Suprapubic skin (tissue), 4 donors: ENCODE measurements around the gene FOXK1. TPM values are rescaled to one million over a fixed set of nuclear protein-coding genes. Genes with fewer than 3 reads are reported as not detected.

ENCODE experiments used
- DNase-seq, 2 donors: peaks; one replicate each; pipeline ENCODE4 v3.0.0-alpha.2; 2019; ENCODE audit warnings: low spot score in 2 of 2
- H3K27ac ChIP-seq: fragments of 200-600 bp; sonication (generic); one replicate; pipeline ENCODE4 v1.5.1; 2019
- H3K27me3 ChIP-seq: fragments of 200-600 bp; sonication (generic); one replicate; pipeline ENCODE4 v1.5.1; 2019
- H3K36me3 ChIP-seq: fragments of 200-600 bp; sonication (generic); one replicate; pipeline ENCODE4 v1.5.1; 2019
- H3K4me1 ChIP-seq: fragments of 200-600 bp; sonication (generic); one replicate; pipeline ENCODE4 v1.5.1; 2019
- H3K4me3 ChIP-seq: fragments of 200-600 bp; sonication (generic); one replicate; pipeline ENCODE4 v1.5.1; 2019; ENCODE audit warnings: mild to moderate bottlenecking
- H3K9me3 ChIP-seq: fragments of 200-600 bp; sonication (generic); one replicate; pipeline ENCODE4 v1.5.1; 2019
- CTCF ChIP-seq, 2 donors: fragments of 200-600 bp in 1 of 2; fragments of 450-650 bp in 1 of 2; sonication (generic) in 1 of 2; IDR thresholded peaks; one replicate each; pipeline ENCODE4 v1.5.1; 2016 to 2019; ENCODE audit warnings: antibody characterized with exemption in 2 of 2, mild to moderate bottlenecking in 1 of 2, moderate library complexity in 1 of 2
- EP300 ChIP-seq: sonication (generic); formaldehyde crosslinking; IDR thresholded peaks from one replicate; pipeline ENCODE4 v1.6.1; 2017; ENCODE audit warnings: antibody characterized with exemption
- POLR2A ChIP-seq, 2 donors: fragments of 450-650 bp; IDR thresholded peaks; one replicate each; pipeline ENCODE4 v1.6.1; 2017; ENCODE audit warnings: antibody characterized with exemption in 2 of 2, mild to moderate bottlenecking in 2 of 2, moderate library complexity in 2 of 2
- POLR2AphosphoS5 ChIP-seq, 3 donors: sonication (generic); formaldehyde crosslinking; IDR thresholded peaks; one replicate each; pipeline ENCODE4 v1.6.1; 2017; ENCODE audit warnings: antibody characterized with exemption in 3 of 3
- WGBS: methylation state at CpG from one replicate; pipeline ENCODE4 v1.1.5; 2018; 5-methylcytosine and 5-hydroxymethylcytosine counted together
- total RNA-seq, 4 donors: library from RNA; depleted of rRNA; stranded (reverse); fragments of >200 nt; gene quantifications; one replicate each; pipeline ENCODE4 v1.1.0, GENCODE V29; 2016

Gene FOXK1
- total RNA-seq, 4 donors from 2014 or later, result 37.5 to 68.5 (median 46.6) TPM

- 85% methylated on average over 8 of the region's 8 CpGs for WGBS
- no peaks in the 10 kb centered on the region for H3K9me3 ChIP-seq
- H3K27me3 ChIP-seq, result peaks cover 11% of the 10 kb centered on the region
- DNase-seq, result no peak
- no peaks in the 10 kb centered on the region for H3K36me3 ChIP-seq
- H3K27ac ChIP-seq, result no peak overlapping the region
- TF ChIP-seq CTCF (IDR thresholded peaks at IDR 0.05) (no peak), POLR2AphosphoS5 (IDR thresholded peaks at IDR 0.05) (no peak), POLR2A (IDR thresholded peaks at IDR 0.05) (no peak), EP300 (no peak)
- peaks cover 3% of the 10 kb centered on the region for H3K4me1 ChIP-seq
- H3K4me3 ChIP-seq, result no peak overlapping the region
Measured at GRCh38 chr7:4805984-4806300, 123.8 kb downstream of the FOXK1 start.

GRCh38 chr7:4806983-4807597 lies 125.0 kb downstream of the FOXK1 start:
- DNase-seq, result peak in 1 of 2 donors; percentile 65
- Histone ChIP-seq H3K36me3 (no peaks in the 10 kb centered on the region), H3K4me3 (no peak overlapping the region), H3K27ac (no peak overlapping the region), H3K9me3 (no peaks in the 10 kb centered on the region), H3K27me3 (peaks cover 11% of the 10 kb centered on the region), H3K4me1 (peaks cover 3% of the 10 kb centered on the region)
- no peak for TF ChIP-seq CTCF (IDR thresholded peaks at IDR 0.05)
- no peak for TF ChIP-seq POLR2A (IDR thresholded peaks at IDR 0.05)
- no peak for TF ChIP-seq POLR2AphosphoS5 (IDR thresholded peaks at IDR 0.05)
- no peak for TF ChIP-seq EP300
- WGBS, result 66% methylated on average over 14 of the region's 17 CpGs

GRCh38 chr7:4807598-4808016 lies 125.5 kb downstream of the FOXK1 start:
- TF ChIP-seq POLR2A (IDR thresholded peaks at IDR 0.05), result no peak
- TF ChIP-seq POLR2AphosphoS5 (IDR thresholded peaks at IDR 0.05), result no peak
- no peak for TF ChIP-seq EP300
- TF ChIP-seq CTCF (IDR thresholded peaks at IDR 0.05), result no peak
- Histone ChIP-seq H3K36me3 (no peaks in the 10 kb centered on the region), H3K27me3 (peaks cover 11% of the 10 kb centered on the region), H3K27ac (no peak overlapping the region), H3K4me3 (no peak overlapping the region), H3K4me1 (peaks cover 3% of the 10 kb centered on the region), H3K9me3 (no peaks in the 10 kb centered on the region)
- DNase-seq, result no peak
- 20% methylated on average over 5 of the region's 5 CpGs for WGBS

- Histone ChIP-seq H3K4me1 (peaks cover 3% of the 10 kb centered on the region), H3K27ac (no peak overlapping the region), H3K27me3 (peaks cover 11% of the 10 kb centered on the region), H3K36me3 (no peaks in the 10 kb centered on the region), H3K9me3 (no peaks in the 10 kb centered on the region), H3K4me3 (no peak overlapping the region)
- 54% methylated on average over 5 of the region's 5 CpGs for WGBS
- TF ChIP-seq CTCF (IDR thresholded peaks at IDR 0.05) (no peak), POLR2AphosphoS5 (IDR thresholded peaks at IDR 0.05) (no peak), POLR2A (IDR thresholded peaks at IDR 0.05) (no peak), EP300 (no peak)
- no peak for DNase-seq
Measured at GRCh38 chr7:4808026-4808425, 125.9 kb downstream of the FOXK1 start.

GRCh38 chr7:4808565-4808964 lies 126.5 kb downstream of the FOXK1 start:
- H3K27ac ChIP-seq, result no peak overlapping the region
- peaks cover 3% of the 10 kb centered on the region for H3K4me1 ChIP-seq
- TF ChIP-seq POLR2AphosphoS5 (IDR thresholded peaks at IDR 0.05) (no peak), EP300 (no peak), CTCF (IDR thresholded peaks at IDR 0.05) (no peak), POLR2A (IDR thresholded peaks at IDR 0.05) (no peak)
- no peaks in the 10 kb centered on the region for H3K9me3 ChIP-seq
- WGBS, result 86% methylated on average over 37 of the region's 37 CpGs
- no peaks in the 10 kb centered on the region for H3K36me3 ChIP-seq
- H3K27me3 ChIP-seq, result peaks cover 11% of the 10 kb centered on the region
- no peak overlapping the region for H3K4me3 ChIP-seq
- DNase-seq, result no peak
